ENCODE measurements around the gene PRTFDC1.

- no peak for TF ChIP-seq REST (IDR thresholded peaks at IDR 0.05; ENCODE audit: insufficient read depth in 1 of 2, low read depth in 2 of 2, low read length in 2 of 2)
- no peak for TF ChIP-seq POLR2AphosphoS5 (IDR thresholded peaks at IDR 0.05; ENCODE audit: low read depth, low read length)
- no peak for TF ChIP-seq TAF1 (IDR thresholded peaks at IDR 0.05; ENCODE audit: borderline replicate concordance, insufficient read depth, low read length)
- TF ChIP-seq FOXP2 (optimal IDR thresholded peaks at IDR 0.05; ENCODE audit: borderline replicate concordance, extremely low read depth, extremely low read length, insufficient read depth), result no peak
- no peak for TF ChIP-seq SIN3A (IDR thresholded peaks at IDR 0.05; ENCODE audit: borderline replicate concordance, insufficient read depth, low read length)
Measured at GRCh38 chr10:24928163-24928562, 24.2 kb downstream of the PRTFDC1 start.
